BJ (cell line): ENCODE results near the gene COBLL1. TPM values are rescaled to one million over a fixed set of nuclear protein-coding genes. Genes with fewer than 3 reads are reported as not detected.

Experiments
- CTCF ChIA-PET: fragments of 350-600 bp; formaldehyde crosslinking; extraction: SDS; loops from one replicate; lab custom pipeline; 2021; ENCODE audit warnings: antibody characterized with exemption, inconsistent platforms; lab: Yijun Ruan, JAX
- POLR2A ChIA-PET: fragments of 300-600 bp; sonication (Branson Sonifier 250); formaldehyde crosslinking; extraction: SDS; loops from one replicate; lab custom pipeline; 2021; ENCODE audit warnings: antibody characterized with exemption; lab: Charles Lee
- DNase-seq: peaks from one replicate; pipeline ENCODE4 v3.0.0-alpha.2; 2011; ENCODE audit warnings: low read depth
- H3K27me3 ChIP-seq: 2 replicates; pipeline ENCODE4 v1.6.0; 2011; ENCODE audit warnings: low read length; ENCODE audit not compliant: control insufficient read depth, insufficient read depth
- H3K36me3 ChIP-seq: 2 replicates; pipeline ENCODE4 v1.5.1; 2011; ENCODE audit warnings: low read length; ENCODE audit not compliant: control insufficient read depth, insufficient read depth
- H3K4me3 ChIP-seq: 2 replicates; pipeline ENCODE4 v1.5.1; 2011; ENCODE audit warnings: low read depth, mild to moderate bottlenecking, control low read depth, low read length
- CTCF ChIP-seq: IDR thresholded peaks from 2 replicates; pipeline ENCODE4 v1.5.1; 2011; ENCODE audit warnings: low read depth, mild to moderate bottlenecking, control low read depth, inconsistent platforms, low read length, moderate library complexity; ENCODE audit not compliant: insufficient read depth
- polyA plus RNA-seq: library from polyadenylated mRNA; depleted of rRNA; stranded (reverse); fragments of >200 nt; gene quantifications from 2 replicates; pipeline ENCODE4 v1.2.3, GENCODE V29; 2011

The COBLL1 gene
- polyA plus RNA-seq, 1 experiment = 34.2 TPM

DNA sequence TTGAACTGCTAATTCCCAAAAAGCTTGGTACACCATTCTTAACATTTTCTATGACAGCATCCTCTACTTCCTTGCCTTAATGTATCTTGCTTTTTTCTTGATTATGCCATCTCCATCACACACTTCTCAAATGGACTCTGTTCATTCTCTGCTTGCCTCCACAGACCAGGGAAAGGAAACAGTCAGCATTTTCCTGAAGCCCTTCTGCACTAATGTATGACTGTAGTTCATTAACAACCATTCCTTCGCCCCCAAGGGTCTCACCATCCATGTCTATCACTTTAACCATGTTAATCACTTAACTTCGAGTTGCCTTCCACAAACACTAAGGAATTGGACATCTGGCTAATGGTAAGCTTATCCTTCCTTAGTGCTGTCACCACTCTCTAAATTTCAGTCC lies 54.8 kb downstream of the COBLL1 start:
- no peak for TF ChIP-seq CTCF
- DNase-seq = no peak
- no peak overlapping the region for H3K4me3 ChIP-seq
- ChIA-PET CTCF (interaction anchor here (1.2 to 2.3 kb wide), 2 partner anchors 32 to 55 kb away, joined by 3 to 6 read pairs; partner anchors contain the start of gene COBLL1), POLR2A (no interaction called here)
- H3K27me3 ChIP-seq = no peaks in the 10 kb centered on the region
- no peaks in the 10 kb centered on the region for H3K36me3 ChIP-seq

DNA sequence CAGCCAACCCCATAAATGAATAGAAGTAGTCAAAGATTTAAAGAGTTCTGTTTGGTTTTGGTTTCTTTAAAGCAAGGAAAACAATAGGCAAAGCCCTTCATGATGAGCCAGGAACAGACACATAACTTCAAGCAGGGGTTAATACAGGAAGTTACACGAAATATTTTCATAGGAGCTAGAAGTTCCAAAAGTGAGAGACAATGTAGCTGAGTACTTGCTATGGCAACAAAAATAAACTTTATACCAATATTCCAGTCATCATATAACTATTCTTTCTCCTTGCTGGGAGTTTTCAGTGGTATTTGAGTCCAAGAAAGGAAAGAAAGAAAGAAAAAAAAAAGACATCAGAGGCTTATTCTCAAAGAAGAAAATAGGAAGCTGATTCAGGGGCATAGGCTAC lies 56.2 kb downstream of the COBLL1 start:
- no peaks in the 10 kb centered on the region for H3K36me3 ChIP-seq
- TF ChIP-seq CTCF = no peak
- no peak overlapping the region for H3K4me3 ChIP-seq
- POLR2A ChIA-PET = interaction anchor here (0.6 kb wide), 1 partner anchor 16 kb away, joined by 5 read pairs; no protein-coding TSS in a partner anchor
- H3K27me3 ChIP-seq = no peaks in the 10 kb centered on the region
- CTCF ChIA-PET = interaction anchor here (0.6 to 1.0 kb wide), 4 partner anchors 24 to 138 kb away, joined by 3 to 5 read pairs (median 3); no protein-coding TSS in a partner anchor
- peak; percentile 60 for DNase-seq

- DNase-seq = no peak
- Histone ChIP-seq H3K4me3 (no peak overlapping the region), H3K27me3 (no peaks in the 10 kb centered on the region), H3K36me3 (no peaks in the 10 kb centered on the region)
- POLR2A ChIA-PET = no interaction called here
- CTCF ChIA-PET = no interaction called here
- TF ChIP-seq CTCF = no peak
These were observed 57.2 kb downstream of the COBLL1 start for GRCh38 chr2:164784376-164784775.

GRCh38 chr2:164782323-164782722 lies 59.3 kb downstream of the COBLL1 start:
- no peak for TF ChIP-seq CTCF
- Histone ChIP-seq H3K27me3 (no peaks in the 10 kb centered on the region), H3K36me3 (no peaks in the 10 kb centered on the region), H3K4me3 (no peak overlapping the region)
- POLR2A ChIA-PET = no interaction called here
- no peak for DNase-seq
- CTCF ChIA-PET = interaction anchor here (0.9 kb wide), 1 partner anchor 44 kb away, joined by 3 read pairs; no protein-coding TSS in a partner anchor

DNA sequence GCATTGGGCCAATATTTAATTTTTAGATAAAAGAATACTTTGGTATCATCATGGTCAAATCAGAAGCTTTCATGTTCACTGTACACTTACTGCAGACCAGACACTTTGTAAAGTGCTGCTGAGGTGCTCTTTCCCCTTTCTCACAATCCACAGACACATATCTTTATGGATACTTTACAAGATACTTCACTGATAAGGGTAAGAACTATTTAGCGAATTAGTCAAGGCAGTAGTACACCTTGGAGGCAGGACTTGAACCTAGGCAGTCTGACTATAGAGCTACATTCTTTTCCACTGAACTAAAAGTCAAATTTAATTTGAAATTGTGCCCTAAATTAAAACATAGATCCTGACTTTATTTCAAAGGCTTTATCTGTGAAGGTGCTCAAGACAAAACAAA lies 60.2 kb downstream of the COBLL1 start:
- no peaks in the 10 kb centered on the region for H3K27me3 ChIP-seq
- H3K4me3 ChIP-seq = no peak overlapping the region
- no peak for TF ChIP-seq CTCF
- no peak for DNase-seq
- ChIA-PET POLR2A (no interaction called here), CTCF (interaction anchor here (0.9 kb wide), 1 partner anchor 43 kb away, joined by 3 read pairs; no protein-coding TSS in a partner anchor)
- H3K36me3 ChIP-seq = no peaks in the 10 kb centered on the region
